Activated CD8-positive, alpha-beta T cell treated with anti-CD3 and anti-CD28 coated beads for 36 hours (primary cell): Measurements from ENCODE around the gene CAMK1D. TPM values are rescaled to one million over a fixed set of nuclear protein-coding genes. Genes with fewer than 3 reads are reported as not detected.

Source experiments
- ATAC-seq: fragments of 200-7000 bp; cut with Tn5 transposase; one replicate; pipeline ENCODE4 v1.10.0; 2021; ENCODE audit warnings: mild to moderate bottlenecking, moderate library complexity
- CTCF ChIA-PET: fragments of 350-600 bp; sonication (Branson Sonifier 250); formaldehyde crosslinking; loops from one replicate; lab custom pipeline; 2021; ENCODE audit warnings: antibody characterized with exemption; lab: Charles Lee
- POLR2A ChIA-PET: fragments of 350-600 bp; sonication (Branson Sonifier 250); formaldehyde crosslinking; loops from one replicate; lab custom pipeline; 2021; ENCODE audit warnings: antibody characterized with exemption; lab: Charles Lee
- DNase-seq: peaks from one replicate; pipeline ENCODE4 v3.0.0-alpha.2; 2020
- H3K27ac Mint-ChIP-seq: one replicate; pipeline ENCODE4 v1.8.0; 2021; ENCODE audit warnings: mild to moderate bottlenecking, mixed read lengths
- H3K27me3 Mint-ChIP-seq: one replicate; pipeline ENCODE4 v1.8.0; 2021; ENCODE audit warnings: mixed read lengths
- H3K36me3 Mint-ChIP-seq: one replicate; pipeline ENCODE4 v1.8.0; 2021; ENCODE audit warnings: low read depth, mixed read lengths
- H3K4me1 Mint-ChIP-seq: one replicate; pipeline ENCODE4 v1.8.0; 2021; ENCODE audit warnings: low read depth, mixed read lengths
- H3K4me3 Mint-ChIP-seq: one replicate; pipeline ENCODE4 v1.8.0; 2021; ENCODE audit warnings: mild to moderate bottlenecking, moderate library complexity, mixed read lengths
- H3K9me3 Mint-ChIP-seq: one replicate; pipeline ENCODE4 v1.8.0; 2021; ENCODE audit warnings: mixed read lengths
- CTCF ChIP-seq: fragments of 200-600 bp; IDR thresholded peaks from one replicate; pipeline ENCODE4 v1.8.0; 2022; ENCODE audit warnings: antibody characterized with exemption, mild to moderate bottlenecking
- intact Hi-C: fragments of 100-400 bp; cut with micrococcal nuclease; formaldehyde crosslinking; loops from one replicate; pipeline ENCODE4 v1.10.0; 2022
- total RNA-seq, 2 experiments: library from RNA; stranded (reverse); gene quantifications; one replicate each; pipeline ENCODE4 v1.2.3, GENCODE V29; 2021

Gene CAMK1D
- total RNA-seq, 2 experiments from 2014 or later = 13.8 TPM

- Mint-ChIP-seq H3K4me3 (no peak overlapping the region), H3K27ac (no peak overlapping the region), H3K4me1 (no peaks in the 10 kb centered on the region), H3K36me3 (no peaks in the 10 kb centered on the region), H3K27me3 (peaks cover 11% of the 10 kb centered on the region), H3K9me3 (no peaks in the 10 kb centered on the region)
- intact Hi-C loops = no loop called here
- ATAC-seq = no peak
- DNase-seq = no peak
- POLR2A ChIA-PET = no interaction called here
- CTCF ChIA-PET = no interaction called here
- no peak for TF ChIP-seq CTCF
Measured at GRCh38 chr10:12843296-12843945, 494.1 kb downstream of the CAMK1D start.

GRCh38 chr10:12844811-12845483, 495.6 kb downstream of the CAMK1D start:
- H3K27me3 Mint-ChIP-seq = peaks cover 17% of the 10 kb centered on the region
- ATAC-seq (no peak), DNase-seq (no peak)
- H3K9me3 Mint-ChIP-seq = no peaks in the 10 kb centered on the region
- no peak overlapping the region for H3K27ac Mint-ChIP-seq
- CTCF ChIA-PET = no interaction called here
- intact Hi-C loops = no loop called here
- H3K4me3 Mint-ChIP-seq = no peak overlapping the region
- H3K36me3 Mint-ChIP-seq = no peaks in the 10 kb centered on the region
- TF ChIP-seq CTCF = no peak
- POLR2A ChIA-PET = no interaction called here
- peaks cover 6% of the 10 kb centered on the region for H3K4me1 Mint-ChIP-seq

GRCh38 chr10:12846718-12847117, 497.4 kb downstream of the CAMK1D start:
- Mint-ChIP-seq H3K4me1 (peaks cover 6% of the 10 kb centered on the region), H3K27me3 (peaks cover 23% of the 10 kb centered on the region), H3K36me3 (no peaks in the 10 kb centered on the region), H3K27ac (no peak overlapping the region), H3K4me3 (no peak overlapping the region), H3K9me3 (no peaks in the 10 kb centered on the region)
- DNase-seq (no peak), ATAC-seq (no peak)
- intact Hi-C loops = no loop called here
- ChIA-PET CTCF (interaction anchor here (0.6 to 1.4 kb wide), 6 partner anchors 10 to 384 kb away, joined by 3 read pairs; no protein-coding TSS in a partner anchor), POLR2A (no interaction called here)
- no peak for TF ChIP-seq CTCF

GRCh38 chr10:12847361-12847975, 498.1 kb downstream of the CAMK1D start:
- intact Hi-C loops = no loop called here
- Mint-ChIP-seq H3K27ac (no peak overlapping the region), H3K4me1 (peaks cover 6% of the 10 kb centered on the region), H3K36me3 (no peaks in the 10 kb centered on the region), H3K27me3 (peaks cover 23% of the 10 kb centered on the region), H3K4me3 (no peak overlapping the region), H3K9me3 (no peaks in the 10 kb centered on the region)
- POLR2A ChIA-PET = no interaction called here
- TF ChIP-seq CTCF = no peak
- ATAC-seq (no peak), DNase-seq (peak; percentile 48)
- CTCF ChIA-PET = interaction anchor here (1.0 to 1.9 kb wide), 6 partner anchors 9 to 136 kb away, joined by 3 to 6 read pairs (median 3); no protein-coding TSS in a partner anchor
